HuH-7.5 (cell line): Measurements from ENCODE around the gene TMEM121.
"Not testable (repeated sequence)": the region's sequence is repeated elsewhere in the genome, so short reads cannot be mapped to it uniquely, and the experiment has no call there.

Source experiments
- DNase-seq: peaks from one replicate; pipeline ENCODE4 v3.0.0; 2011; ENCODE audit warnings: low spot score

TMEM121 gene

DNA sequence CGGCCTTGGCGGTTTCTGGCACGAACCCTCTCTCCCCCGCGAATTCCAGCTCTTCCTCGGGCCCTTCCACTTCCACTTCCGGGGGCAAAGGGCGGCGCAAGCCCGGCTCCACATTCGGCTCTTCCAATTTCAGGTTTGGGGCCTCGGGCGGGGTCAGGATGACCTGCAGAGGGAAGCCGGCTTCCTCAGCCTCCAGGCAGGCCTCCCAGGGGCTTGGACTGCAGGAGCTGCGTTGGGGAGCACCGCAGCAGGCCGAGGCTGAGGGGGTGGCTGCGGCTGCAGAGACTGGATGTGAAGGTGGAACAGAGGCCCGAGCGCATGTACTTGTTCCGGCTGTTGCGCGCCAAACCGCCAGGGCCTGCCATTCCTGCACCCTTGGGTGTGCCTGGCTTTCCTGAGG lies 20.7 kb downstream of the TMEM121 start:
- DNase-seq, result not testable (repeated sequence)

DNA sequence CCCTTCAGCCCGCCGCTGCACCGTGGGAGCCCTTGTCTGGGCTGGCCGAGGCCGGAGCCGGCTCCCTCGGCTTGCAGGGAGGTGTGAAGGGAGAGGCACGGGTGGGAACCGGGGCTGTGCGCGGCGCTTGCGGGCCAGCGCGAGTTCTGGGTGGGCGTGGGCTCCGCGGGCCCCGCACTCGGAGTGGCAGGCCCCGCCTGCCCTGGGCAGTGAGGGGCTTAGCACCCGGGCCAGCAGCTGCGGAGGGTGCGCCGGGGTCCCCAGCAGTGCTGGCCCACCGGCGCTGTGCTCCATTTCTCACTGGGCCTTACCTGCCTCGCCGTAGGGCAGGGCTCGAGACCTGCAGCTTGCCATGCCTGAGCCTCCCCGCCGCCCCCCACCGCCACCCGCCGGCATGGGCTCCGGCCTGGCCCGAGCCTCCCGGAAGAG lies 21.4 kb downstream of the TMEM121 start:
- DNase-seq, result no peak

DNA sequence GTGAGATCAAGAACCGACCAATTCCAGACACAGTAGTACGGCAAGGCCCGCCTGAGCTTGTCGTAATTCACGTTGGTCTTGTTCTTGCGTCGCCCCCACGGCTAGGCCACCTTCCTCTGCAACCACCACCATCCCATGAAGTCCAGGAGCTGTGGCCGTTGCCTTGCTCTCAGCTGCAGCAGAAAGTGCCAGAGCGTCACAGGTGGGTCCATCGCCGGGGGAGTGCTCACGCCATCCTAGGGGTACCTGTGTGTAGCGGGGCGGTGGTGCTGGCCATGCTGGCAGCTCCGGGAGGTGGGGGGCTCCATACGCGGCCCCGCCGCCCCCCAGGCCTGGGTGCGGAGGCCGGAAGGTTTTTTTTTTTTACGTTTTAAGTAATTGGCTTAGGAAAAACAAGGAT lies 23.1 kb downstream of the TMEM121 start:
- DNase-seq, result no peak

DNA sequence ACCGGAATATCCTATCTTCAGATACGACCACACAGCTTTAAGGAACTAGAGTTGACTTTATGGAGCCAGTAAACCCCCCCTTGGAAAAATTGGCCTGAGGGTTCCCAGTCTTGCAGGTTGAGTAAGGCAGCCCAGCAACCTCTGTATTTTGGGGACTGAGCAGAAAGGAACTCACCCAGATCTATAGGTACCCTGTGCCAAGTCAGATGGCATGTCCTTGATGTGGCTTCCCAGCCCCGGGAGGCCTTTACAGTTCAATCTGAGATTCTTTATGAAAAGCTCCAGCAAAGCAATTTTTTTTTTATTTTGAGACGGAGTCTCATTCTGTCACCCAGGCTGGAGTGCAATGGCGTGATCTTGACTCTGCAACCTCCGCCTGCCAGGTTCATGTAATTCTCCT lies 27.6 kb downstream of the TMEM121 start:
- DNase-seq, result no peak

DNA sequence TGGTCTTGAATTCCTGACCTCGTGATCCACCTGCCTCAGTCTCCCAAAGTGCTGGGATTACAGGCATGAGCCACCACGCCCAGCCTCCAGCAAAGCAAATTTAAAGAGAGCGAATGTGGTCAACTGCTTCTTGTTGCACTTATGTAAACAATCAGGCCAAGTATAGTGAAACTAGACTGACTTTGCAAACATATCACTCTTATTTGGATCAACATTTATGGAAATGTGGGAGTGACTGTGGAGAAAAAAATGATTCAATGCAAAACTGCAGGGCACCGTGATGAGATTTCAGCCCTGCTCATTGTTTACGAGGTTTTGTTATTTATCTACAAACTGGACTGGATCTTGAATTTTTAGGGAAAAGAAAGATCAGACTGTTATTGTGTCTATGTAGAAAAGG lies 28.1 kb downstream of the TMEM121 start:
- no peak for DNase-seq

DNA sequence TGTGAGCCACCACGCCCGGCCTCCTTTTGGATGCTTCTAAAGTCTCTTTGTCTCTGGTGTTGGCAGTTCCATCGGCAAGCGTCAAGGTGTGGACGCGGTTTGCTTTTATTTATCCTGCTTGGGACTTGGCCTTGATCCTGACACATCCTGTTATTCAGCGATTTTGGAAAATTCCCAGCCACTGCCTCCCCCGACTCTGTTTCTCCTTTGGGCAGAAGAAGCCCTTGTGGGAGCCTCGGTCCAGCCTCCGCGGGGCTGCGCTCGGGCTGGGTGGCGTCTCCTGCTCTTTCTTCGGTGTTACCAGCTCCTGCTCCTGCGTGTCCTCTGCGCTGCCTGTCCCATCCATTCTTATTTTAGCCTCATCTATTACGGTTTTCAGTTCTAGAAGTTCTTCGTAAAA lies 31.3 kb downstream of the TMEM121 start:
- not testable (repeated sequence) for DNase-seq

DNA sequence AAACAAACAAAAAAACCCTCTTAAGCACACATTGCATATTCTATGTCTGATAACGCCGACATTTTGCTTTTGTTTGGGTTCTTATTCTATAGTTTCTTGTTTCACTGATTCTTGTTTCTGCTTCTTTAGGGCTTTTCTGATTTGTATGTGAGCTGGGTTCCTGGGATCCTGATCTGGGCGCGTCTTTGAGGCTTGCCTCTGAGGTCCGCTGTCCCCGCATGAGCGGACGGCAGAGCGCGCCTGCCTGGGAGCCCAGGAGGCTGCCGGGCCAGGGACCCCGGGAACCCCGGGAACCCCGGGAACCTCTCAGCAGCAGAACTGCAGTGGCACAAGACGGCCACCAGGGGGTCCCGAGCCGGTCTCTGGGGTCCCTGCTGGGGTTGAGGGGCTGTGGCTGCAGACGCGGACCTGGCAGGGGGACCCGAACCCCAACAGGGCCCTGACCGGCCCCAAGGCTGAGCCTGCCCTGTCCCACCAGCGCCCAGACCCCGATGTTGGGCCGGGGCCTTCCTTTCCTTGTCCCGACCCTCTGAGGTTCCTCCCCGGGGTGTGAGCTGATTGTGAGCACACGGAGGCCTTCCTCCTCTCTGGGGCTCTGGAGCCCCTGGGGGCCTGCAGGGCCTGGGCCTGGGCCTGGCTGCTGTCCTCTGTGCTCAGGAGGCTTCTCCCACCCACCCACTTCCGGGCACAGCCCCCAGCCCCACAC lies 32.2 kb downstream of the TMEM121 start:
- not testable (repeated sequence) for DNase-seq

DNA sequence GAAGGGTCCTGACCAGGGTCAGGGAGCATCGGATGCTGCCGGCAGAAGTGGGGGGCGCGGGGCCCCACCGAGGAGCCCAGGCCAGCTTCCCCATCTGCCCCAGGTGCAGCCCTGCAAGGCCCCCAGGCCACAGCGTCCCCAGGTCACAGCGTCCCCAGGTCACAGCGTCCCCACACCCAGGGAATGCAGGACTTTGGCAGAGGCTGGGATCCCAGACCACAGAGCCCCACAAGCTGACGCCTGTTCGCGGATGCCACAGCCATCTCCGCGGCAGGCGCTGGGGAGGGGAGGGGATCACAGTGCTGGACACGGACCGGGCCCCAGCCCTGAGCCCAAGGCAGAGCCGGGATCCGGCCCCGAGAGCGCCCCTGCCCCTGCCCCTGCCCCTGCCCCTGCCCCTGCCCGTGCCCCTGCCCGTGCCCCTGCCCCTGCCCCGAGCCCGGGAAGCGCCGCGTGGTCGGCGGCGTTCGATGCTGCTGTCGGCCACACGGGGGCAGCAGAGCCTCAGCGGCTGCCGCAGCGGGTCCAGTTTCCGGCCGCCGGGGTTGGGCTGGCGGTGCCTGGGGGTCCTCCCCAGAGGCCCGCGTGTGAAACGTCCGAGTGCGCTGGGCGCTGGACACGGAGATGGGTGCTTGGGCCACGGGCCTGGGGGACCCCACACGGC lies 33.1 kb downstream of the TMEM121 start:
- not testable (repeated sequence) for DNase-seq

DNA sequence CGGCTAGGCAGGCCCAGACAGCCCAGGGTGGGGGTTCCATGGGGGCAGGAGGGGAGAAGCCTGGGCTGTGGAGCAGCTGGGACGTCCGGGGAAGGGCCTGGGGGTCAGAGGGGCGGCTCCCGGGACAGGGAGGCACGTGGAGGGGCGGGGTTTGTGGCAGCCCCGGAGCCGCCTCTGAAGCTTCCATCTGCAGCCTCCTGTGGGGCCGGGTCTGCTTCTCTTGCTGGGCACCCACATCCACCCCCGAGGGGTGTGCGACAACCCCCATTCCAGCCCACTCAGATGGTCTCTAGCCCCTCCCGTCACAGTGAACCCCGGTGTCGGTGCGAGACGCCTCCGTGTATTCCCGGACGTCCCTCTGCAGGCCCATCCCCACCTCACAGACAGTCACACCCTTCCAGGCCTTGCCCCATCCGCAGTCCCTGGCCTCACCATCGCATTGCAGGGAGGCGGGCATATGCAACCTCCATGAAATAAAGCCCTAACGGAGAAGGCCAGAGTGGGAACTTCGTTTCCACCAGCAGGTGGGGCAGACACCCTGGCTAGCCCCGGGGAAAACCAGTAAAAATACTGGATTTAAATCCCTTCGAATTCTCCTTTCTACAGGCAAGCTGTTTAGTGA lies 33.8 kb downstream of the TMEM121 start:
- not testable (repeated sequence) for DNase-seq

DNA sequence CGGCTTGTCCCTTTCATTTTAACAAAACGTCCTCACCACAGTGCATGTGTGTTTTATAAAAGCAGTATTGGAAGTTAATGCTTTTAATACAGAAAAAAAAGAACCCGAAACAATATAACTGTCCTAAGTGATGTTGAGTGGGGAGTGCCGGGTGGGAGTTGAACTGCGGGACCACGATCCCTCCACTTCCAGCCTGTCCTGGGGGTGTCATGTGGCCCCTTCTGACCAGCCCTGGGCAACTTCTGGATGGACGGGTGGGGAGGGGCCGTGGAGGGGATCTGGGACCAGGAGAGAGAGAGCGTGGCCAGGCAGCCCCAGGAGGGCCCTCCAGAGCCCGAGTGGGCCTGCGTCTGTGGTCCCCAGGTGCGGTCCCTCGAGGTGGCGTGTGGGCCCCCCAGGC lies 35.0 kb downstream of the TMEM121 start:
- not testable (repeated sequence) for DNase-seq

DNA sequence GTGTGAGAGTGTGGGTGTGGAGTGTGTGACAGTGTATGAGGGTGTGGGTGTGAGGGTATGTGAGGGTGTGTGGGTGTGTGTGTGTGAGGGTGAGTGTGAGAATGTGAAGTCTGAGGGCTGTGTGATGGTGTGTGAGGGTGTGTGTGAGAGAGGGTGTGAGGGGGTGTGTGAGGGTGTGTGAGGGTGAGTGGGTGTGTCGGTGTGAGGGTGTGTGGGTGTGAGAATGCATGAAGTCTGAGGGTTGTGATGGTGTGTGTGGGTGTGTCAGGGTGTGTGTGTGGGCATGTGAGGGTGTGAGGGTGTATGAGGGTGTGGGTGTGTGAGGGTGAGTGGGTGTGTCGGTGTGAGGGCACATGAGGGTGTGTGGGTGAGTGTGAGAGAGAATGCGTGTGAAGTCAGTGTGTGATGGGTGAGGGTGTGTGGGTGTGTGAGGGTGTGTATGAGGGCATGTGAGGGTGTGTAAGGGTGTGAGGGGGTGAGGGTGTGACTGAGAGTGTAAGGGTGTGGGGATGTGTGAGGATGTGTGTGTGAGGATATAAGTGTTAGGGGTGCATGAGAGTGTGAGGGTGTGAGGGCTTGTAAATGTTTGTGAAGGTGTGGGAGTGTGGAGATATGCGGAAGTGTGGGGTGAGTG lies 36.4 kb downstream of the TMEM121 start:
- DNase-seq, result no peak

DNA sequence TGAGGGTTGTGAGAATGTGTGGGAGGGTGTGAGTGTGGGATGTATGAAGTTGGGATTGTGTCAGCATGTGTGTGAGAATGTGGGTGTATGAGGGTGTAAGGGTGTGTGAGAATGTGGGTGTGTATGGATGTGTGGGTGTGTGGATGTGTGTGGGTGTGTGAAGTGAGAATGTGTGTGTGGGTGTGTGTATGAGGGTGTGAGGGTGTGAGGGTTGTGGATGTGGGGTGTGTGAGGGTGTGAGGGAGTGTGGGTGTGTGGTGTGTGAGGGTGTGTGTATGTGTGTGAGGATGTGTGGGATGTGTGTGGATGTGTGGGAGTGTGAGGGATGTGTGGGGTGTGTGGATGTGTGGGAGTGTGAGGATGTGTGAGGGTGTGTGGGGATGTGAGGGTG lies 37.0 kb downstream of the TMEM121 start:
- DNase-seq, result no peak

DNA sequence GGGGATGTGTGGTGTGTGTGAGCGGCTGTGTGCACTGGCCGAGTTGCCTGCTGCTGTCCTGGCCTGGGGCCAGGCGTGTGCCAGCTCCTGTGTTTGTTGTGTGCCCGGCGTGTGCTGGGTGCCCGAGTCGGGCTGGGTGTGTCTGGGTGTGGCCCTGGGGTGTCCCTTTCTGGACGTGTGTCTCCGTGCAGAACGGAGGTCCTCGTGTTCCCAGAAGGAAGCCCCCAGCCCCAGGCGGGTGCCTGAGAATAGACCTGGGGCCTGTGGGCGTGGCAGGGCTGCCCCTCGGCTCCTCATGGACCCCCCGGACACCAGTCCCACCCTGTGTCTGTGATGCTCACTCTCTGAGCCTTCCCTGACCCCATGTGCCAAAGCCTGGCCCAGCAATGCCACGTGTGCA lies 38.2 kb downstream of the TMEM121 start:
- not testable (repeated sequence) for DNase-seq

DNA sequence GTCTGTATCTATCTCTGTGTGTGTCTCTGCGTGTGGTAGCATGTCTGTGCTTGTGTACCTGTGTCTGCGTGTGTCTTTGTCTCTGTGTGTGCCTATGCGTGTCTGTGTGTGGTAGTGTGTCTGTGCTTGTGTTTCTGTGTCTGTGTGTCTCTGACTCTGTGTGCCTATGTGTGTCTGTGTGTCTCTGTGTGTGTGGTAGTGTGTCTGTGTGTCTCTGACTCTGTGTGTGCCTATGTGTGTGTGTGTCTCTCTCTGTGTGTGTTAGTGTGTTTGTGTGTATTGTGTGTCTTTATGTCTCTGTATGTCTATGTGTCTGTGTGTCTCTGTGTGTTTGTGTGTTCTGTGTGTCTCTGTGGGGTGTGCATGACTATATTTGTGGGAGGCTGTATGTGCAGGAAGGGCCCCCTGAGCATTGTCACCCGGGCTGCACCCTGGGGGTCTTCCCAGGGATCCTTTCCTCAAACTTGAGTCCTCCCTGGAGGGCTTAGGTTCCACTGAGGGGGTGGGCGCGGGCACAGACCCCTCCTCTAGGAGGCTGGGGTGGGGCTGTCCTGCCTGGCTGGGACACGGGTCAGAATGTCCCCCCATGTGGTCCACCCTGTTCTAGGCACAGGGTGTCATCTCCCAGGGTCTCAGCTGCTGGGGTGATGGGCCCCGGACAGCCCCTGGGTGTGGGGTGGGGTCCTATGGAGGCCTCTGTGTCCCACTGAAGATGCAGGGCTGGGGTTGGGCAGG lies 39.0 kb downstream of the TMEM121 start:
- DNase-seq, result not testable (repeated sequence)

DNA sequence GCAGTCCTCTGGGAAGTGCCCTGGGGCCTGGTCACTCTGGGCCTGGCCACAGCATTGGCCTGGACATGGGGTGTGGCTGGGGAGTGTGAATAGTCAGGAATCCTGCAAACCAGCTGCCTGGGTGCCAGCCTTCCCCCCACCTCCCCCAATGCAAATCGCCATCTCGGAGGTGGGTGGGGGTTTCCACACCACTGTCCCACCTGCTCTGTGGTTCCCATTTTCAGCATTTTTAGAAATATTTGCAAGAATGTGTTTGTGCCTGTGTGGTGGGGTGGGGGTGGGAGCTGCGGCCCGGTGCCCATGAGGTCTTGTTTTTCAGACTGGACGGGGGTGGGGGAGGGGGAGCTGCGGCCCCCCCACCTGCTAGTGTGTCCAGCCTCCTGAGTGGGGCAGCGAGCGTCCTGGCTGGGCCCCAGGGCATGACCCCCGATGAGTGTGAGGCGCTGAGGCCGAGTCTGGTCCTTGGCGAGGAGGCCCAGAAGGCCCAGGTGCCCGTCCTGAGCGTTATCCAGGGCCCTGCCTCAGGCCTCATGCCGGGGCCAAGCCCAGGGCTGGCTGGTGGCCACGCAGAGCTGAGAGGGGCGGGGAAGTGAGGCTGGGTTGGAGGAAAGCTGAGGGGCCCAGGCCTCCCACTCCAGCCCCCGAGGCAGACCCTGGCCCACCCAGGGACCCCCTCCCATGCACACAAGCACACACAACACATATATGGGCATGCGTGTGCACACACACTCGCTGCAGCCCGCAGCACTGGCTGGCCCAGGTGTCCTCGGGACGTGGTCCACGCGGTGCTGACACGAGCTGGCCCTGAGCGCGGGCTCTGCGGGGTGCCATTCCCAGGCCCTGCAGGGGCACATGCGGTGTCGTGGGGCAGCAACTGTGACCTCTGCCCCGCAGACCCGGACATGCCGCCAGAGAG lies 40.1 kb downstream of the TMEM121 start:
- not testable (repeated sequence) for DNase-seq

DNA sequence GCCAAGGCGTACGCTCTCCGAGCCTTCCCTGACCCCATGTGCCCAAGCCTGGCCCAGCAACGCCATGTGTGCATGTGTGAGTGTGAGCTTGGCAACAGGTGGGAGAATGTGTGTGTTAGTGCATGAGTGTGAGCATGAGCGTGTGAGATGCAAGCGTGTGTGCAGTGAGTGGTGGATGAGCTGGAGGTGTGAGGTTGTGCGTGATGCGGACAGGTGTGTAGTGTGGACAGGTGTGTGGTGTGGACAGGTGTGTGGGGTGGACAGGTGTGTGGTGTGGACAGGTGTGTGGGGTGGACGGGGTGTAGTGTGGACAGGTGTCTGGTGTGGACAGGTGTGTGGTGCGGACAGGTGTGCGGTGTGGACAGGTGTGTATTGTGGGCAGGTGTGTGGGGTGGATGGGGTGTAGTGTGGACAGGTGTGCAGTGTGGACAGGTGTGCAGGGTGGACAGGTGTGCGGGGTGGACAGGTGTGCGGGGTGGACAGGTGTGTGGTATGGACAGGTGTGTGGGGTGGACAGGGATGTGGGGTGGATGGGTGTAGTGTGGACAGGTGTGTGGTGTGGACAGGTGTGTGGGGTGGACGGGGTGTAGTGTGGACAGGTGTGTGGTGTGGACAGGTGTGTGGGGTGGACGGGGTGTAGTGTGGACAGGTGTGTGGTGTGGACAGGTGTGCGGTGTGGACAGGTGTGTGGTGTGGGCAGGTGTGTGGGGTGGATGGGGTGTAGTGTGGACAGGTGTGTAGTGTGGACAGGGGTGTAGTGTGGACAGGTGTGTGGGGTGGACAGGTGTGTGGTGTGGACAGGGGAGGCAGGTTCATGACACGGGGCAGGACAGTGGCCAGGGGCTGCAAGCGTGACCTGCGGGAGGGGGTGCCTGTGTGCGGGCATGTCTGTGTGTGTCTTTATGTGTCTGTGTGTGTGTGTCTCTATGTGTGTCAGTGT lies 41.1 kb downstream of the TMEM121 start:
- not testable (repeated sequence) for DNase-seq

DNA sequence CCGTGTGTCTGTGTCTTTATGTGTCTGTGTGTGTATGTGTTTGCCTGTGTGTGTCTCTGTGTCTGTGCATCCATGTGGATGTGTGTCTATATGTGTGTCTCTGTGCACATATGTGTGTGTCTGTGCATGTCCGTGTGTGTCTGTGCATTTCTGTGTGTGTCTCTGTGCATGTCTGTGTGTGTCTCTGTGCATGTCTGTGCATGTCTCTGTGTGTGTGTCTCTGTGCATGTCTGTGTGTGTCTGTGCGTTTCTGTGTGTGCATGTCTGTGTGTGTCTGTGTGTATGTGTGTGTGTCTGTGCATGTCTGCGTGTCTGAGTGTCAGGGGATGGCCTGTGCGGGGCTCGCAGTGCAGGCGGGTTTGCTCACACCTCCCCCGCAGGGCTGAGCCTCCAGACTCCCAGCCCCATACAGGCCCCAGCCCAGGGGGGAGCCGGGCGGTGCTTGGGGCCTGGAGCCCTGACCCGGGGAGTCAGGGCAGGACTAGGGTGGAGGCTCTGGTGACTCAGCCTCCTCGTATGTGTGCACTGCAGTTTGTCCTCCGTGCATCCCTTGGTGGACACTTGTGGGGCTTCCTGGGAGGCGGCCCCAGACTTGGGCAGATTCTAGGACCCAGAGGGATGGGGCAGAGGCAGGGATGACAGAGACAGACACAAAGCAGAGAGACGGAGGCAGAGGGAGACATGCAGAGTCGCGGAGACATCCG lies 41.9 kb downstream of the TMEM121 start:
- DNase-seq, result not testable (repeated sequence)

DNA sequence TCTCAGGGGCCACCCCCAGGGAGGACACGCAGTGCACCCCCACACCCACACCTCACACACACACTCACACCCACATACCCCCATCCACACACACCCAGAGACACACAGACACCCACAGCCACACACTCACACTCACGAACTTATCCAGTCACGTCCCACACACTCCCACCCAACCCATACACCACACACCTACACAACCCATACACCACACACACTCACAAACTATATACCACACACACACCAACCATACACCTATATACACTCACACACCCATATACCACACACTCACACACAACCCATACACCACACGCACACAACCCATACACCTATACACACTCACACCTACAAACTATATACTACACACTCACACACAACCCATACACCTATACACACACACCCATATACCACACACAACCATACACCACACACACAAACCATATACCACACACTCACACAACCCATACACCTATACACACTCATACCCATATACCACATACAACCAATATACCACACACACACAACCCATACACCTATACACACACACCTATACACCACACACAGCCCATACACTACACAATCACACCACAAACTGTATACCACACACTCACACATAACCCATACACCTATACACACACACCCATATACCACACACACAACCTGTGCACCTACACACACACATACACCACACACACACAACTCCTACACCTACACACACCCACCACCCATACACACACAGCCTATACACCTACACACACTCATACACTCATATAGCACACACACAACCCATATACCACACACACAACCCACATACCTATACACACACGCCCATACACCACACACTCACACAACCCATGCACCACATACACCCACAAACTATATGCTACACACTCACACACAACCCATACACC lies 42.7 kb downstream of the TMEM121 start:
- DNase-seq, result no peak
